GM19455 (cell line): ENCODE measurements around the gene DNAI1.

Experiments used
- ATAC-seq: cut with Tn5 transposase; IDR thresholded peaks from one replicate; pipeline ENCODE4 v1.9.1; 2021; ENCODE audit not compliant: unreplicated experiment

Gene DNAI1

DNA sequence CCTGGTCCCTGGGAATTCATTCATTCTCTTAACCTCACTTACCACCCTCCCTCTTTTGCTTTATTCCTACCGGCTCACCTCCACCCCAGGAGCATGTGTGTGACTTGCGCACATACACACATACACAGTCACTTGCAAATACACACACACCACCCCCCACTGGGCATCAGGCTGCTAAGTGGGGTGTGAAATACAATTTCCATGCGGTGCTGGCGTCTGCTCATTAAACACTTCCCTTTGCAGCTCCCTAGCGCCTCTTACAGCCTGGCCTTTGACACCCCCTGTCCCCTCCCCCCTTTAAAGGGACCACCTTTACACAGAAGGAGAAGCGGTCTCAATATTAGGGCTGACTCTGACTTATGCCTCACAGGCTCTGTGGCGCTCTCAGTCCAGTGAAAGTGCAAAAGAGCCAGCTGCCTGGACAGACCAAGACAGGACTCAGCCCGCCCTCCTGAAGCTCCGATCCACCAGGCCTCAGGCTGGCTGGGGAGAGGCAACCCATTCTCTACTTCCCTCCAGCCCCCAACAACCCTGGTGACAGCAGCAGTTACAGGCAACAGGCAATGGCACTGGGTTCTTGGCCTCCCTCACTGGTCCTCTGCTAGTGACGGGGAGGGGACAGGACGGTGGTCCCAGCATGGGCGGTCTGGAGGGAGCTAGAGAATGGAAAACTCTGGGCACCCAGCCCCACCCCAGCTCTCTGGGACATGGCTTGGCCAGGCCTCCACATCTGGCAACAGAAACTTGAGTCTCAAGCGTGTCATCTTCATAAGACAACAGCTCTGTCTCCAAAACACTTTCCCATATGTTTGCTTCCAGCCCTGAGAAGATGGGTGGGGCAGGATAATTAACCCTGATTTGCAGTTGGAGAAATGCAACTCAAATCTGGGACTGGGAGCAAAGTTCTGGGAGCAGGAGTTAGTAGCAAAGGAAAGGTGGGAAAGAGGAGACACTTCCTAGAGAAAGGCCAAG lies 52.2 kb downstream of the DNAI1 start:
- ATAC-seq, result no peak

DNA sequence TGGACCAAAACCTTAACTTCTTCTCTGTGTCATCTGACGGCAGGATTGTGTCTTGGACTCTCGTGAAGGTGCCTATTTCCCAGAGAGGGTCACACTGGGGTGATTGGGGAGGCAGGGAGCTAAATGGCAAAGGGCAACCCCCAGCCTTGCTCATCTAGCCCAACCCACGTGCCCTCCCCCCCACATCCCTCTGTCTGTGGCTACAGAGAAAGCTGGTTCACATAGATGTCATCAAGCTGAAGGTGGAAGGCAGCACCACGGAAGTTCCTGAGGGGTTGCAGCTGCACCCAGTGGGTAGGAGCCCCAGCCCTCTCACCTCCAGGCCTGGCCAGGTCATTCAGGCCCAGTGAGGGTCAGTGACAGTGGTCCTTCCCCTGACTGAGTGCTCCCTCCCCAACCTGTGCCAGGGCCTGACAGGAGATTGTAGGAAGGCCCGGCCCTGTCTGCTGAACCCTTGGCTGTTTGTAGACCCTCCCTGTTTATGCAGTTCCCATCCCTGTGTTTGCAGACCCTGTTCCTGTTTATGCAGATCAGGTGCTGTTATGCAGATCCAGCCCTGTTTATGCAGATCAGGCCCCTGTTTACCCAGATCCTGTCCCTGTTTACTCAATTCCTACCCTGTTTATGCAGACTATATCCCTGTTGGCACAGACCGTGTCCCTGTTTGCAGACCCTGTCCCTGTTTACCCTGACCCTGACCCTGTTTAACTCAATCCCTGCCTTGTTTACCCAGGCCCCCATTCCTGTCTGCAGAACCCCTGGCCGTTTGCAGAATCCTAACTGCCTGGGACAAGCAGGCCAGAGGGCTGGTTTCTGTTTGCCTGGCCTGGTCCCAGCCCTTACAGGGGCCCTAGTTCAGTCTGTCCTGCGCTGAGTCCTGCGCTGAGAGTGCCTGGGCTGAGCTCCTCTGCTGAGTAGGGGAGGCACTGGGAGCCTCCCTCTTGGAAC lies 53.8 kb downstream of the DNAI1 start:
- ATAC-seq, result no peak

DNA sequence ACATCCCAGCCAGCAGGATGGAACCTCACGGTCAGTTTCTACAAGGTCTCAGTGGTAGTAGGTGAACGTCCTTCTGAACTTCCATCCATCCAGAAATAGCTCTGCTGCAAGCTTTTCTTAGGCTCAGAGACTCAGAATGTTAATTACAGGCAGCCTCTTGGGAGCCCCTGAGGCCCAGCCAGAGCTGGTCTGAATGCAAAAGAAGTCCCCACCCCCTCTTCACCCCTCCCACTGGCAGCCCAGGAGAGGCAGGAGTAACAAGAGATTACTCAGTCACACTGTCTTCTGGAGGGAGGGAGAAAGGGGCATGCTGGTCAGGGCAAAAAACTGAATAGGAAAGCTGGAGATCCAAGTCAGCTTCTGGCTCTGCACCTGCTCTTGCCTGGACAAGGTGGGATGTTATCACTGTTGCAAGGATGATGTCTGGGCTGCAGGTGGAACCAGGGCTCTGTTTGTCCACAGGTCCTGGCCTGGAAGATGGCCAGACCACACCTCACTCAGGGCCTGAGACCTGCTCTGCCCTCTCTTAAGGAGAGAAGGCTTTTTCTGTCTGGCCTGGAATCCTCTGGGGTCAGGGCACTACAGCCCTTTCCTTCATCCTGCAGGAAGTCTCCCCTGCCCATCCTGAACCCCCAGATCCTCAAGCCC lies 55.1 kb downstream of the DNAI1 start:
- ATAC-seq, result no peak

DNA sequence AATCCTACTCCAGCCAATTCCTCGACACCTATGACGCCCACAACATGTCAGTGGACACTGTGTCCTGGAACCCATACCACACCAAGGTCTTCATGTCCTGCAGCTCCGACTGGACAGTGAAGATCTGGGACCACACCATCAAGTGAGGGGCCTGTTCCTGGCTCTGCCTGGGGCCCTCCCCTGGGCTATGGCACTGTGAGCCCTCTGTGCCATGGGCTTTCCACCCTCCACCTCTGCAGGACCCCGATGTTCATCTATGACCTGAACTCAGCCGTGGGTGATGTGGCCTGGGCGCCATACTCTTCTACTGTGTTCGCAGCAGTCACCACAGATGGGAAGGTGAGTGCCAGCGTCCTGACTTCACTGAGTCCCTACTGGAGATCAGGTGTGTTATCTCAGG lies 55.8 kb downstream of the DNAI1 start:
- no peak for ATAC-seq

DNA sequence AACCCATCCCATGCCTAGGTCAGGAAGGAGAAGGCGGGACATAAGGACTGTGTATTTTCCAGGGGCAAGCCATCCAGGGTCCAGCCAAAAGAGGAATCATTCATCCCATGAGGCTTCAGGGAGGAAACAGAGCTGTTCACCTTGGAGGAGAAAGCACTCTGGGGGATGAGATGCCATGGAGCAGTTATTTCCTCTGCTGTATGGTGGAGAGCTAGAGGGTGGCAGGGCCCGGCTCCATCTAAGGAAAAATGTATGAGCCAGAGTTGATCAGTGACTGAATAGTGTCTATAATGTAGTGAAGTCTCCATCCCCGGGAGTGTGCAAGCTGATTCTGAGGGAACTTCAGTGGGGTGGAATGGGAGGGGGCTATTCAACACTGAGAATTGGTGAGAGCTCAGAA lies 56.2 kb downstream of the DNAI1 start:
- ATAC-seq, result no peak

DNA sequence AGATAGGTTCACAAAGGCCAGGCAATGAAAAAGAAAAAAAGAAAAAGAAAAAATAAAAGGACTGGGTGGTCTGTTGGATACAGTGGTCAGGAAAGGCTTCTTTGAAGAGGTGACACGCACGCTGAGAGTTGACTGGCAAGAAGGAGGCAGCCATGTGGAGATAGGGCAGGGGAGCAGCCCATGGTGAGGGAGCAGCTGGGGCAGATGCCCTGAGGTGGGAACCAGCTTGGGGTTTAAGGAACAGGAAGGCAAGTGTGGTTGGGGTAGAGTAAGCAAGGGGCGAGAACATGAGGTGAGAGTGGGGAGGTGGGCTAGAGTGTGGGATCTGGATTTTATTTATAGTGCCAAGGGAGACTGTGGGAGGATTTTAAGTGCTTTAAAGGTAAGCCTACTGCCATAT lies 57.4 kb downstream of the DNAI1 start:
- no peak for ATAC-seq

DNA sequence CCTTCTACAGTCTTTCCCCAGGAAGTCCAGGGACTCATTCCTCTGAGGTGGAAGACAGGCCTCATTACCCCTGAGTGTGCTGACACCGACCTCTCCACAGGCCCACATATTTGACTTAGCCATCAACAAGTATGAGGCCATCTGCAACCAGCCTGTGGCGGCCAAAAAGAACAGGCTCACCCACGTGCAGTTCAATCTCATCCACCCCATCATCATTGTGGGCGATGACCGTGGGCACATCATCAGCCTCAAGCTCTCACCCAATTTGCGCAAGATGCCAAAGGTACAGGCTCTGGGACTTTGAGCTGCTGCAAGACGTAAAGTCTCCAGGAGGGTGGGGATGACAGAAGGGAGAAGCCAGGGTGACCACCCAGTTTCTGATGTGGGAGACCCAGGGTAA lies 58.6 kb downstream of the DNAI1 start:
- no peak for ATAC-seq

DNA sequence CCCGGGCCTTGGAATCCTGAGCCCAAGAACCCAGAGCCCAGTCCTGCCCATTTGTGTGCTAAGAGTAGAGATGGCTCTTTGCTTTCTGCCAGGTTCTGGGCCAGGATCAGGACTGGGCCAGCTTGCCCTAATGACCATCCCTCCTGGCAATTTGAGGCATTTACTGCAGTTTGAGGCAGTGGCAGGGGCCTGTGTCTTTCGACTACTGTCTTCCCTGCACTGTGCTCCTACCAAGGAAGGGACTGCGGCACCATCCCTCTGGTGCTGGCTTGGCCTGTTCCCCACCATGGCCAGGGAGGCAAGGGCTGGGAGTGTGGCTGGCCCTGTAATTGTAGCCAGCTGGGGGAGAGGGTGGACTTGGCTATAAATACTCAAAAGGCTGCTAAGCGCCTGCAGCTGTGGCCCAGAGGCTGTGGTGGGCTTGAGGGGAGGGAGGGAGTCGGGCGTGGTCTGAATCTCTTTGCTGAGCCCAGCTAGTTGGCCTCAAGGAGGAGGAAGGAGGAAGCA lies 59.6 kb downstream of the DNAI1 start:
- ATAC-seq, result no peak

DNA sequence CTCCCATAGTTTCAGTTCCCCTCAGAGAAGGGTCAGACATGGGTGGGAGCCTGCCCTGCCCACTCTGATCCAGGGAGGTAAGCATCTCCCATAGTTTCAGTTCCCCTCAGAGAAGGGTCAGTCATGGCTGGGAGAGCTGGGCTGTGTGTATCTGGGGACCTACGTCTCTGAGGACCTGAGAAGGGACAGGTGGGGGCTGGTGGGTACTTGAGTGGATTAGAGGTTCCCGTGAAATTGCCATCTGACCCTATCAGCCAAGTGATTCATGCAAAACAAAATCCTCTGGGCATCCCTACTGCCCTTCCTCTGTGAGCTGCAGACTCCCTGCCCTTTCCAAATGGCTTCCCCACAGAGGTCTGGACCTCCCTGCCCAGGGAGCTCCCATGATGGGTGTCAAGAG lies 60.3 kb downstream of the DNAI1 start:
- ATAC-seq, result no peak

DNA sequence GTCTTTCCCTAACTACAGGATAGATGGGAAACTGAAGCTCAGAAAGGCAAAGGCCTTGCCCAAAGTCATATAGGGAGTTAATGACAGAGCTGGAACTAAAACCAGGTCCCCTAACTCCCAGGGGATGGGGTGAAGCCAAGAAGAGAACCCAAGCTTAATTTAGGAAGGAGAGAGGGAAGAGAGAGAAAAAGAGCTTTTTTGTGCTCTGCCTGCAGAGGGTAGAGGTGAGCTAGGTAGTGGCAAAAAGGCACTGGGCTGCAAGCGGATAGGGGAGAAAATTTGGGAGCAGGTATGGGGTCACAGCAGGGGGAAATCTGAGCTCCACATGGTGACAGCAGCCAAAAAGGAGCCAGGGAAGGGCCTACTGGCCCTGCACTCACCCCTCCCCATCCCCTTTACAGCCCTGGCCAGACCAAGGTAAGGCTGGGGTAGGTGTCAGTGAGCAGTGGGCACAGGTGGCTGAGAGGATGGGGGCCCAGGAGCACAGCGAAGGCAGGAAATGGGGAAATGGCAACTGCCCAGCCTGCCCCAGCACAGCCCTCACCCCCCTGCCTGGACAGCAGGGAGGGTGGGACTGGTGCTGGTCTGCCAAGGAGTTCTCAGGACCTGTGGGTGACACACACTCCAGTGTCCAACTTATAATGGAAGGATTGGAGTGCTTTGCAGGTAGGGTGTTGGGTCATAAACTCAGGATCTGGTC lies 60.9 kb downstream of the DNAI1 start:
- no peak for ATAC-seq

DNA sequence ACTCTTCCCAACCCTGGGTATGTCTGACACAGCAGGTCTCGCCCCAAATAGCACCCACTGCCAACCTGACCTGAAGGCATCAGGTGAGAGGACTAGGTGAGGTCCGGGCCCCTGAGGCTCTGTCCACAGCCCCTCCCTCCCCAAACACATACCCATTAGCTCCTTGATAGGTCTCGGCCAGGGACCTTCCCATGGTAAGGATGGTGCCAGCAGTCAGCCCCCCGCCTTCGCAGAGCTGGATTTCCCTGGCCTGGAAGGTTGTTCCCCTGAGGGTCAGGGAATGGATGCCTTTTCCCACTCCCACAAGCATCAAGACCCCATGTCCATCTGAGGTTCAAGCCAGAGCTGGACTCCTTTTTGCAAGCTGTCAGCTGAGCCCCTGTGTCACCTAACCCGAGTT lies 61.5 kb downstream of the DNAI1 start:
- no peak for ATAC-seq

DNA sequence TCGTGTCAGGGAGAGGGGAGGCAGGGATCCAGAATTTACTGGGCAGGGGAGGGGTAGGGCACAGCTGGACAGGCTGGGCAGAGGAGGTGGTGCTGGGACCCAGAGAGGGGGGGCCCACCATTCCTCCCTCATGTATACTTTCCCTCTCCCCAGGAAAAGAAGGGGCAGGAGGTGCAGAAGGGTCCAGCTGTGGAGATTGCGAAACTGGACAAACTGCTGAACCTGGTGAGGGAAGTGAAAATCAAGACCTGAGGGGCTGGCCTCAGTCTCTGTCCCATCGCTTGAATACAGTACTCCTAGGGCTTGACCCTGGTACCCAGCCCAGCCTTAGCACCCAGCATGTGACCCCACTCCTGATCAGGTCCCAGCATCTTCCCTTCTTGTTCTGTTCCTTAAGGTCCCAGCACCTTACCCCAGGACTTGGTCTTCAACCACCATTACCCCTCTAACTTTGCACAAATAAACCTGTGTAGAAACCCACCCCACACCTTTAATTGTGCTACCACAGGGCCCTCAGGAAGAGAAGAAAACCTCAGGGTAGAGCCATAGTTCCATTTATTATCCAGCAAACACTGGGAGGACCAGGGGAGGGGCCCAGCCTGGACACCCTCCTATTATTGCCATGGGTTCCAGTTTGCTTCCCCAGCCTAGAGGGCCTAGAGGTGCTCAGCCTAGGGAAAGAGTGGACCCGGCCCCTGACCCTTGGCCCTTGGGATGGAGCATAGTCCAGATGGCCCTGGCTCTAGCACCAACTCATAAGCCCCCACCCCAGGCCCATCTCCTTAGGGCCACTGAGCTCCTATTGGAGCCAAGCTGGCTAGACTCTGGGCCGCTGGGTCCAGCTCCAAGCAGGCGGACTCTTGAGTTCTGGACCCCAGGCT lies 62.1 kb downstream of the DNAI1 start:
- no peak for ATAC-seq

DNA sequence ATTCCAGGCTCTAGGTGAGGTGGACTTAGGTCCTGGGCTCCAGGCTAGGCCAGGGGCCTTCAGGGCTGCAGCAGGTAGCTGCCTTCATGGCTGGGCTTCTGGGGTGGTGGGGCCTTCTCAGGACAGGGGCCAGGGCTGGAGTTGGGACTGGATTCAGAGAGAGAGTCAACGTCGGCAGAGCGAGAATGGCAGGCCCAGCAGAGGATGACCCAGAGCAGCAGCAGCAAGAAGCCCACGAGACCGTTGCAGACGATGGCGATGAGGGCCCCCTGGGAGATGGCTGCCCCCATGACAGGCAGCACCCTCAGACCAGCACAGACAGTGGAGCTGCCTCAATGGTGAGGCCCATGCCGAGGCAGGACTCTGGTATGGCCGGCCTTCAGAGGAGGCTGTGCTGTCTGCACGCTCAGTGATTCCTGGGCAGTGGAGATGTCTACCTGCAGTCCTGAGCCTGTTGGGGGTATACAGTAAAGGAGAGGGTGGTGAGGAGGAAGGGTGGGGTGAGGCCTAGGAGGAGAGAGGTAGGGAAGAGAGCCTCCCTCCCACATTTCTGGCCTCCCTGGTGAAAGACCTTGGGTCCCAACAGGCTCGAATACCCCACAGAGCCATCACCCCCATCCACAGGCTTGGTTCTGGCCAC lies 62.9 kb downstream of the DNAI1 start:
- no peak for ATAC-seq

DNA sequence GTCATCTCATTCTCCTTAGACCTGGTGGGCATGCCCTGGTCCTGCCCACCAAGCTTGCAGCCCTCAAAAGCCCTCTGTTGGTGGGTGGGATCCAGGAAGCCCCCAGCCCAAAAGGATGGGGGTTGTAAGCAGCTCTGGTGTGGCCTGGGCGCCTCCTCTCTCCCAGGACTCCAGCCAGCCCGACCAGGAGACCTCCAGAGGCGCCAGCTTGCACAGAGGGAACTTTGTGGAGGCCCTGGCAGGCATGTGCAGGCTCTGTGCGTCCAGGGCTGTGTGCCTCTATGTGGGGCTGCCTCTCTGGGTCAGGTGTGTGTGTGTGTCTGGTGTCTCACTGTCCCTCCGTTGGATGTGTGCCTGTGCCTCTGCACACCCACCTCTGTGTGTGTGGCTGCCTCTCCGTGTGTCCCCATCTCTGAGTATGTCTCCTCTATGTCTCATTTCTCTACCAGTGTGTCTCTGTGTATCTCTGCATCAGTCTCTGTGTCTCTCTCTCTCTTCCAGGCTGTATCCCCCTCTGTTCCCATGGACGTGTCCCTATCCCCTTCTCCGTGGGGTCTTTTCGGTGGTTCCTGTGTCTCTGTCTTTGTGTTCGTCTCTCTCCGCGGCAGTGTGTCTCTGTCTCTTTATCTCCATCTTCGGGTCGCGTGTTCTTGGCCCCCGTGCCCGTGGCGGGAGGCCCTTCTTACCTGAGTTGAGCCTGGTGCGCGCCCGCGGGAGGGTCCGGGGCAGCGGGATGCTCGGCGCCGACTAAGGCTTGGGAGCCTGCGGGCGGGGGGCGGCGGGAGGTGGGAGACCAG lies 63.7 kb downstream of the DNAI1 start:
- peak; percentile 26 for ATAC-seq

DNA sequence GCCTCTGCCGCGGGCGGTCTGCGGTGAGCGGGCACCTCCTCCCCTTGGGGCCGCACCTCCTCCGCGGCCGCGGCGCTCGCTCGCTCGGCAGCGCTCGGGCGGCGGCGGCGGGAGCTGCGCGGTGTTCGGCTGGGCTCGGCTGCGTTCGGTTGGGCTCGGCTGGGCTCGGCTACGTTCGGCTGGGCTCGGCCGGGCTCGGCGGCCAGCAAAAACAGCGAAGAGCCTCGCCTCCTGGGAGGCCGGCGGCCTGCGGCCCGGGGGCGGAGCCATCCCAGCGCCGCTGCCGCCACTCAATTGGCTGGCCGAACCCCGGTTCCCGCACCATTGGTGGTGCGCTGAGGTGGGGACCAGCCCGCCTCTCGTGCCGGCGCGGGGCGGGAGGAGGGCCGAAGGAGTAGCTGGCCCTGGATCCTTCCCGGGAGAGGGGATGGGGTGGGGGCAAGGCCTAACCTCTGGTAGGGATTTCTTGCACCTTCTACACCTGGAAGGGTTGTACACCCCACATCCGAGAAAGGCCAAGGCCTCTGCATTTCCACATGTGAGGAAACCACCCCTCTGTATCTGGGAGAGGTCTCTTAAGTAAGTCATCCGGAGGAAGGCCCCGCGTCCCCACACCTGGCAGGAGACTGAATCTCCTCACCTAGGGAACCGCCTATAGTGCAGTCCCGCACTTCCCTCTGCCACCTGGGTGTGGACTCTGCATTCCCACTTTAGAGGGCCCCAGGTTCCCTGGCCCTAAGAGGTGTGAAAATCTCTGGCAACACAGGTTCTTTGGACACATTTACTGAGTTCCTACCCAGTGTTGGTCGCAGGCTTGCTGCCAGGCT lies 64.6 kb downstream of the DNAI1 start, which contains the start of gene ENHO:
TSS of gene ENHO (minus strand) at position 20 of the 827 bp plus-strand sequence. CDS start 1,295 bp downstream, outside the sequence.
- peak; percentile 81 for ATAC-seq

DNA sequence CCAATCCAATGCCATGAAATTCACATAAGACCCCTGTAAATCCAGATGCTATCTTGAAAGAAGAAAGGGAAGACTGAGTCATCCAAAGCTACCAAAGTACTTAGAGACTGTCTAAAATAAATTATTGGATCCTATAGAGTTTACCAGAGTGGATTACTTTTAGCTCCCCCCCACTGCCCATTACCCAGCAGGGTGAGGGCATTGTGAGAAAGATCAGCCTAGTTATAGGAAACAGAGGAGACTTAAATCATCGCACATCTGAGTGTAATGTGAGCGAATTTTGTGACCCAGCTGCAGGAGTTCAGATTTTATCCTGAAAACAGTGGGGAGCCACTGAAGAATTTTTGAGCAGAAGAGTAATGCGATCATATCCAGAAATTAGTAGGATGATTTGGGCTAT lies 65.7 kb downstream of the DNAI1 start:
- ATAC-seq, result no peak

DNA sequence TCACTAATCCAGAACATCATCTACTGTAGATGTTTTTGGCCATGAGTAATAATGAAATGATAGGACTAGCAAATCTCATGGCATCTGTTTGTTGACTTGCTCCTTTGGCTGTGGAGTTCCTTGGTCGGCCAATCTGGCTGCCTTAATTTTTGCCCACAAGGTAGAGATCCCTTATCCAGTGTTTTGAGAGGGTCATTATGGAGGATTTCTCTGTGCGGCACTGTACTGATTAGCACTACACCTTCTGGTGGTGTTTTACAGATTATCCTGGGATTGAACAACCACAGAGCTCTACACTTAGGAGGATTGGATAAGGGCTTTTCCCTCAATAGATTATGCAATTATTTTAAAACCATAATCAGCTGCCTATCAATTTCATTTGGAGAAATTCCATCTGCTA lies 67.4 kb downstream of the DNAI1 start:
- no peak for ATAC-seq
